ENCODE data around the gene ZNF839.

GRCh38 chr14:102321456-102322422 is 2.2 kb downstream of the ZNF839 start:
- TF ChIP-seq, protein P1, sequence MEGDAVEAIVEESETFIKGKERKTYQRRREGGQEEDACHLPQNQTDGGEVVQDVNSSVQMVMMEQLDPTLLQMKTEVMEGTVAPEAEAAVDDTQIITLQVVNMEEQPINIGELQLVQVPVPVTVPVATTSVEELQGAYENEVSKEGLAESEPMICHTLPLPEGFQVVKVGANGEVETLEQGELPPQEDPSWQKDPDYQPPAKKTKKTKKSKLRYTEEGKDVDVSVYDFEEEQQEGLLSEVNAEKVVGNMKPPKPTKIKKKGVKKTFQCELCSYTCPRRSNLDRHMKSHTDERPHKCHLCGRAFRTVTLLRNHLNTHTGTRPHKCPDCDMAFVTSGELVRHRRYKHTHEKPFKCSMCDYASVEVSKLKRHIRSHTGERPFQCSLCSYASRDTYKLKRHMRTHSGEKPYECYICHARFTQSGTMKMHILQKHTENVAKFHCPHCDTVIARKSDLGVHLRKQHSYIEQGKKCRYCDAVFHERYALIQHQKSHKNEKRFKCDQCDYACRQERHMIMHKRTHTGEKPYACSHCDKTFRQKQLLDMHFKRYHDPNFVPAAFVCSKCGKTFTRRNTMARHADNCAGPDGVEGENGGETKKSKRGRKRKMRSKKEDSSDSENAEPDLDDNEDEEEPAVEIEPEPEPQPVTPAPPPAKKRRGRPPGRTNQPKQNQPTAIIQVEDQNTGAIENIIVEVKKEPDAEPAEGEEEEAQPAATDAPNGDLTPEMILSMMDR (IDR thresholded peaks at IDR 0.05) = no peak
- TF ChIP-seq POLR2A (IDR thresholded peaks at IDR 0.05; ENCODE audit: low read depth) = no peak
